GM20000 (cell line): Measurements from ENCODE around the gene RASGEF1C.

Source experiments
- DNase-seq: peaks from one replicate; pipeline ENCODE4 v3.0.0; 2012; ENCODE audit warnings: low spot score
- CTCF ChIP-seq: IDR thresholded peaks from 2 replicates; pipeline ENCODE4 v1.5.1; 2012; ENCODE audit warnings: mild to moderate bottlenecking, control low read depth; ENCODE audit errors: extremely low read depth, missing control alignments

Gene RASGEF1C

GRCh38 chr5:180099733-180100611 lies 109.0 kb downstream of the RASGEF1C start:
- DNase-seq: no peak
- TF ChIP-seq CTCF: no peak

- no peak for DNase-seq
- no peak for TF ChIP-seq CTCF
Measured at GRCh38 chr5:180098991-180099732, 109.8 kb downstream of the RASGEF1C start.

- no peak for TF ChIP-seq CTCF
- no peak for DNase-seq
Measured at GRCh38 chr5:180098526-180098925, 110.5 kb downstream of the RASGEF1C start.

- no peak for TF ChIP-seq CTCF
- DNase-seq: no peak
Measured at GRCh38 chr5:180097926-180098325, 111.1 kb downstream of the RASGEF1C start.

- TF ChIP-seq CTCF: no peak
- DNase-seq: no peak
Measured at GRCh38 chr5:180097163-180097894, 111.7 kb downstream of the RASGEF1C start.

- no peak for TF ChIP-seq CTCF
- DNase-seq: no peak
Measured at GRCh38 chr5:180096616-180097015, 112.4 kb downstream of the RASGEF1C start.
